ENCODE results near the gene P4HA1. TPM values are rescaled to one million over a fixed set of nuclear protein-coding genes. Genes with fewer than 3 reads are reported as not detected.
A peak's percentile ranks its signal among the peaks of the same experiment; 100 is the strongest.

Gene P4HA1
- total RNA-seq, result 10 to 100 TPM; 11.7 to 68.3 (median 26.8) TPM
- 10 to 100 TPM in 2 of 3 donors, 1 to 10 TPM in 1; 9.4 to 20.2 (median 10.1) TPM for polyA plus RNA-seq
- long read RNA-seq, donor 1, result 0 reads
- long read RNA-seq, donor 2, partial matches to known transcripts, result 6 of 11 reads
- long read RNA-seq, donor 2, other reads (novel, unspliced or antisense), result 0 of 11 reads
- long read RNA-seq, donor 3, partial matches to known transcripts, result 0 of 2 reads
- long read RNA-seq, donor 3, other reads (novel, unspliced or antisense), result 0 of 2 reads
- long read RNA-seq, donor 4, partial matches to known transcripts, result 0 of 2 reads
- long read RNA-seq, donor 4, other reads (novel, unspliced or antisense), result 0 of 2 reads
- long read RNA-seq, donor 5, partial matches to known transcripts, result 15 of 21 reads
- long read RNA-seq, donor 5, other reads (novel, unspliced or antisense), result 0 of 21 reads
- long read RNA-seq, donor 6, transcript P4HA1-202 (15 exons, 2,727 nt), result minor isoform, 6 of 33 reads
- long read RNA-seq, donor 6, transcript P4HA1-203 (15 exons, 2,727 nt), result major isoform, 8 of 33 reads
- long read RNA-seq, donor 6, partial matches to known transcripts, result 19 of 33 reads
- long read RNA-seq, donor 6, other reads (novel, unspliced or antisense), result 0 of 33 reads
- long read RNA-seq, donor 7, partial matches to known transcripts, result 0 of 3 reads
- long read RNA-seq, donor 7, other reads (novel, unspliced or antisense), result 0 of 3 reads
- long read RNA-seq, donor 8, partial matches to known transcripts, result 7 of 13 reads
- long read RNA-seq, donor 8, other reads (novel, unspliced or antisense), result 0 of 13 reads
- long read RNA-seq, donor 9, partial matches to known transcripts, result 11 of 15 reads
- long read RNA-seq, donor 9, other reads (novel, unspliced or antisense), result 0 of 15 reads
- long read RNA-seq, donor 10, partial matches to known transcripts, result 0 of 2 reads
- long read RNA-seq, donor 10, other reads (novel, unspliced or antisense), result 0 of 2 reads

DNA sequence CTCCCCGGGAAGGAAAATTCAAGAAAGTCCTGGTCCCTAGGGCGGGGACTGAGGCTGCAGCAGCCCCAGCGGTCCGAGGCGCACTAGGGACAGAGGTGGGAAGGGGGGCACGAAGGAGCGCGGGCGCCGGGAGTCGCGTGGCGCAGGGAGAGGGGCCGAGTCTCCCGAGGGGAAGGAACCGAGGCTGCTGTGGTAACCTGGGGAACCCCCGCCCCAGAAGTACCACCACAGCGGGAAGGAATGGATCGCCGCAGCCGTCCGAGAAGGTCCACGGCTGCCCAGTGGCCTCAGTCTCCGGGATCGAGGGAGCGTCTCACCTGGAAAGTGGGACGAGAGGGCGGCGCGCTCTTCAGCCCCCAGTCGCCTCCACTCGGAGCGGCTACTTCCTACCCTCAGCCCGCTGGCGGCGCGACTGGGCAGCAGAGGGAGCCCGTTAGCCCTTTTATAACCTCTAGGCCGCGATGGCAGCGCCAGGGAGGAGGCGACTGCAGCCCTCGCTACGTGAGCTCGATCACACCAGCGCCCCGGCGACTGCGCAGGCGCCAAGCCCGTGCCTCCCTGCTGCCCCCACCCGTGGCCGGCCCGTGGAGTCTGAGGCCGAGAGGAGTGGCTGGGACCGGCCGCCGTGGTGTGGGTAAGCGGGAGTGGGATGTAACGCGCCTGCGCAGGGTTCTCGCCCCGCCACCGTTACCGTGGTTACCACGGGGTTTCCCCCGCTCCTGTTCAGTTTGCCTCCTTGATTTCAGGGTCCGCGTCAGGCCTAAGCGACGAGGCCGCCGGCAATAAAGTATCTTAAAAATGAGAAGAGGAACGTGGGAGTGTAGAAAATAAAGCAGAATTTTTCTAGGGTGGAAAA lies at the start of gene P4HA1:
P4HA1 (minus strand) TSS at position 418 of the 856 bp plus-strand sequence. CDS start 21,983 bp downstream, outside the sequence.
- H3K9me3 ChIP-seq, result no peaks in the 10 kb centered on the region
- no peaks in the 10 kb centered on the region for H3K27me3 ChIP-seq
- 0 to 1% (median 1%) methylated on average over 42 to 75 of the region's 75 CpGs for WGBS, 5 donors
- peak; percentile 99 for DNase-seq
- peak within 1 kb of the TSS; percentile 94 to 98 (median 97) for H3K27ac ChIP-seq
- peak within 1 kb of the TSS; percentile 66 to 91 (median 84) for H3K4me3 ChIP-seq
- peaks cover 0 to 12% (median 5%) of the 10 kb centered on the region in 4 donors for H3K36me3 ChIP-seq
- H3K4me1 ChIP-seq, result peaks cover 7 to 34% (median 23%) of the 10 kb centered on the region in 4 donors
- intact Hi-C loops (cut with DNase I; ENCODE audit: low total_unique reads), result no loop called here
- TF ChIP-seq POLR2AphosphoS5 (IDR thresholded peaks at IDR 0.05), result peak; percentile 73 to 99 (median 99)
- TF ChIP-seq EP300 (IDR thresholded peaks at IDR 0.05), result no peak
- TF ChIP-seq POLR2A (IDR thresholded peaks at IDR 0.05), result peak in 2 of 4 donors; percentile 38 to 75
- TF ChIP-seq, protein P1, sequence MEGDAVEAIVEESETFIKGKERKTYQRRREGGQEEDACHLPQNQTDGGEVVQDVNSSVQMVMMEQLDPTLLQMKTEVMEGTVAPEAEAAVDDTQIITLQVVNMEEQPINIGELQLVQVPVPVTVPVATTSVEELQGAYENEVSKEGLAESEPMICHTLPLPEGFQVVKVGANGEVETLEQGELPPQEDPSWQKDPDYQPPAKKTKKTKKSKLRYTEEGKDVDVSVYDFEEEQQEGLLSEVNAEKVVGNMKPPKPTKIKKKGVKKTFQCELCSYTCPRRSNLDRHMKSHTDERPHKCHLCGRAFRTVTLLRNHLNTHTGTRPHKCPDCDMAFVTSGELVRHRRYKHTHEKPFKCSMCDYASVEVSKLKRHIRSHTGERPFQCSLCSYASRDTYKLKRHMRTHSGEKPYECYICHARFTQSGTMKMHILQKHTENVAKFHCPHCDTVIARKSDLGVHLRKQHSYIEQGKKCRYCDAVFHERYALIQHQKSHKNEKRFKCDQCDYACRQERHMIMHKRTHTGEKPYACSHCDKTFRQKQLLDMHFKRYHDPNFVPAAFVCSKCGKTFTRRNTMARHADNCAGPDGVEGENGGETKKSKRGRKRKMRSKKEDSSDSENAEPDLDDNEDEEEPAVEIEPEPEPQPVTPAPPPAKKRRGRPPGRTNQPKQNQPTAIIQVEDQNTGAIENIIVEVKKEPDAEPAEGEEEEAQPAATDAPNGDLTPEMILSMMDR (IDR thresholded peaks at IDR 0.05), result peak in 6 of 7 experiments; percentile 19 to 73 (median 55)

DNA sequence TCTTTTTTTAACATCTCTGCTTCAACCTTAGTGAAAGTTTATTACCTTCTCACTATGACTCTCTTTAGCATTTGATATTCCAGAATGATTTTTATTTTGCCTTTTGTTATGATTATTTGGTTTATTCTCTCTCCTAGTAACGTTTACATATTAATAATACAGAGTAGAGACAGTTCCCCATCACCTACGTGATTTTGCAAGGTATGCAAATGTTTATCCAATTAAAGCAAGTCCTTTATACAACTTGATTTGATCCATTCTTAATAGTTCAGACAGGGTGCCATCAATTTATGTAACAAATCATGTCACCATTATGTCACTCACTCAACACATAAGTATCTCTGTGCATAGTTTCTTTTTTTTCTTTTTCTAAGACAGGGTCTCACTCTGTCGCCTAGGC lies 44.9 kb upstream of the P4HA1 start:
- intact Hi-C loops (cut with DNase I; ENCODE audit: low total_unique reads), result no loop called here
- no peak overlapping the region for H3K27ac ChIP-seq
- H3K4me1 ChIP-seq, result no peaks in the 10 kb centered on the region
- no peak for DNase-seq
- WGBS, 5 donors, result 84 to 92% (median 88%) methylated on average over 3 of the region's 3 CpGs
- TF ChIP-seq EP300 (IDR thresholded peaks at IDR 0.05) (no peak), POLR2A (IDR thresholded peaks at IDR 0.05) (no peak)
- TF ChIP-seq, protein P1 (IDR thresholded peaks at IDR 0.05), result no peak
- H3K27me3 ChIP-seq, result no peaks in the 10 kb centered on the region
- no peaks in the 10 kb centered on the region for H3K9me3 ChIP-seq
- H3K4me3 ChIP-seq, result no peak overlapping the region
- peaks cover 70 to 100% (median 100%) of the 10 kb centered on the region in 4 donors for H3K36me3 ChIP-seq

DNA sequence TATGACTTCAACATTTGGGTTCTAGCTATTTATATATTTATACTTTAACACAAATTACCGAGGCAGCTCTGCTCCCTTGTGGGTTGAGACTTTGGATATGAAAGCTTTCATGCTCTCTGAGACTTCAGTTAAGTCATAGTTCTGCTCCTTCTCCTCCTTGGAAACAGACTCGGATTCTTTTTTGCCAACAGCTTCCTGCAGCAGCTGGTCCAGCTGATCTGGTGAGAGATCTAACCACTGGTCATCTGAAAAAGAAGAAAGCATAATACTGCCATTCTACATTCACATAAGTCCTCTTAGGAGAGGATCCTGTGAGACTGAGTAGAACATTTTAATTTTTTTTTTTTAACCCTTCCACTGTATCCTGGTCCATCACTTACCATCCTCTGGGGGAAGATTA lies 42.6 kb upstream of the P4HA1 start:
- 58 to 83% (median 72%) methylated on average over 2 of the region's 2 CpGs for WGBS, 5 donors
- Histone ChIP-seq H3K4me3 (no peak overlapping the region), H3K36me3 (peaks cover 67 to 100% (median 100%) of the 10 kb centered on the region in 4 donors), H3K9me3 (no peaks in the 10 kb centered on the region), H3K27me3 (no peaks in the 10 kb centered on the region), H3K4me1 (no peaks in the 10 kb centered on the region), H3K27ac (no peak overlapping the region)
- TF ChIP-seq POLR2A (IDR thresholded peaks at IDR 0.05), result no peak
- DNase-seq, result no peak
- intact Hi-C loops (cut with DNase I; ENCODE audit: low total_unique reads), result no loop called here

GRCh38 chr10:73136627-73137026 lies 40.0 kb upstream of the P4HA1 start:
- TF ChIP-seq POLR2AphosphoS5 (IDR thresholded peaks at IDR 0.05) (no peak), EP300 (IDR thresholded peaks at IDR 0.05) (no peak), POLR2A (IDR thresholded peaks at IDR 0.05) (no peak)
- TF ChIP-seq, protein P1 (IDR thresholded peaks at IDR 0.05), result no peak
- WGBS, 5 donors, result 71 to 90% (median 83%) methylated on average over 2 of the region's 2 CpGs
- Histone ChIP-seq H3K4me3 (no peak overlapping the region), H3K36me3 (peaks cover 58 to 100% (median 100%) of the 10 kb centered on the region in 4 donors), H3K27ac (no peak overlapping the region), H3K27me3 (no peaks in the 10 kb centered on the region), H3K4me1 (peaks cover 0 to 14% (median 0%) of the 10 kb centered on the region in 4 donors), H3K9me3 (no peaks in the 10 kb centered on the region)
- intact Hi-C loops (cut with DNase I; ENCODE audit: low total_unique reads), result no loop called here
- DNase-seq, result no peak

Measured in stomach (tissue), 19 donors.